ENCODE results near the gene ACSM2A.

GRCh38 chr16:20504418-20504817 is 53.1 kb downstream of the ACSM2A start:
- TF ChIP-seq POLR2A (IDR thresholded peaks at IDR 0.05) (no peak), POLR2AphosphoS5 (IDR thresholded peaks at IDR 0.05; ENCODE audit: insufficient read depth in 1 of 2, low read depth in 1 of 2) (no peak)
- TF ChIP-seq, protein P1, sequence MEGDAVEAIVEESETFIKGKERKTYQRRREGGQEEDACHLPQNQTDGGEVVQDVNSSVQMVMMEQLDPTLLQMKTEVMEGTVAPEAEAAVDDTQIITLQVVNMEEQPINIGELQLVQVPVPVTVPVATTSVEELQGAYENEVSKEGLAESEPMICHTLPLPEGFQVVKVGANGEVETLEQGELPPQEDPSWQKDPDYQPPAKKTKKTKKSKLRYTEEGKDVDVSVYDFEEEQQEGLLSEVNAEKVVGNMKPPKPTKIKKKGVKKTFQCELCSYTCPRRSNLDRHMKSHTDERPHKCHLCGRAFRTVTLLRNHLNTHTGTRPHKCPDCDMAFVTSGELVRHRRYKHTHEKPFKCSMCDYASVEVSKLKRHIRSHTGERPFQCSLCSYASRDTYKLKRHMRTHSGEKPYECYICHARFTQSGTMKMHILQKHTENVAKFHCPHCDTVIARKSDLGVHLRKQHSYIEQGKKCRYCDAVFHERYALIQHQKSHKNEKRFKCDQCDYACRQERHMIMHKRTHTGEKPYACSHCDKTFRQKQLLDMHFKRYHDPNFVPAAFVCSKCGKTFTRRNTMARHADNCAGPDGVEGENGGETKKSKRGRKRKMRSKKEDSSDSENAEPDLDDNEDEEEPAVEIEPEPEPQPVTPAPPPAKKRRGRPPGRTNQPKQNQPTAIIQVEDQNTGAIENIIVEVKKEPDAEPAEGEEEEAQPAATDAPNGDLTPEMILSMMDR (IDR thresholded peaks at IDR 0.05), result no peak
